ENCODE data around the gene APMAP. TPM values are rescaled to one million over a fixed set of nuclear protein-coding genes. Genes with fewer than 3 reads are reported as not detected.
A peak's percentile ranks its signal among the peaks of the same experiment; 100 is the strongest.
"Not testable (repeated sequence)": the region's sequence is repeated elsewhere in the genome, so short reads cannot be mapped to it uniquely, and the experiment has no call there.

APMAP gene
- total and polyA plus RNA-seq, 2 of the 13 experiments (the other 11 are each of a cell fraction or from before 2014, with no cell fraction given), result 168 to 214 TPM

DNA sequence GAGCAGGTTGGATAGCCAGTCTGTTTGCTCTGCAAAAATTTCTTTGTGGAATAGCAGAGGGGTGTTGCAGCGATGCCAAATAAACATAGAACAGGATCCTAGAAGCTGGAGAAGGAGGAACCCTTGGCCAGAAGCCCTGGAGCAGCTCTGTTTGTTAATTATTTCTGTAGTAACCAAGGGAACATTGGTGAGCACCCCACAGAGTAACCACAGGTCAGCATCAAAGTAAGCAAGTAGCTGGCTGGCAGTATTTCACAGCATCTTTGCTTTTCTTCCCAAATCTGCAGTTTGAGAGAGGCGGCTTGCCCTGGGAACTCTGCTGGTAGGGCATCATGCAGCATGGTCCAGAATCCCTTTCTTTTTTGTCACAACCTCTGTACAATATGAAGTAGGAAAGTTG lies 12.7 kb upstream of the APMAP start (continued):
- TF ChIP-seq, protein P1, sequence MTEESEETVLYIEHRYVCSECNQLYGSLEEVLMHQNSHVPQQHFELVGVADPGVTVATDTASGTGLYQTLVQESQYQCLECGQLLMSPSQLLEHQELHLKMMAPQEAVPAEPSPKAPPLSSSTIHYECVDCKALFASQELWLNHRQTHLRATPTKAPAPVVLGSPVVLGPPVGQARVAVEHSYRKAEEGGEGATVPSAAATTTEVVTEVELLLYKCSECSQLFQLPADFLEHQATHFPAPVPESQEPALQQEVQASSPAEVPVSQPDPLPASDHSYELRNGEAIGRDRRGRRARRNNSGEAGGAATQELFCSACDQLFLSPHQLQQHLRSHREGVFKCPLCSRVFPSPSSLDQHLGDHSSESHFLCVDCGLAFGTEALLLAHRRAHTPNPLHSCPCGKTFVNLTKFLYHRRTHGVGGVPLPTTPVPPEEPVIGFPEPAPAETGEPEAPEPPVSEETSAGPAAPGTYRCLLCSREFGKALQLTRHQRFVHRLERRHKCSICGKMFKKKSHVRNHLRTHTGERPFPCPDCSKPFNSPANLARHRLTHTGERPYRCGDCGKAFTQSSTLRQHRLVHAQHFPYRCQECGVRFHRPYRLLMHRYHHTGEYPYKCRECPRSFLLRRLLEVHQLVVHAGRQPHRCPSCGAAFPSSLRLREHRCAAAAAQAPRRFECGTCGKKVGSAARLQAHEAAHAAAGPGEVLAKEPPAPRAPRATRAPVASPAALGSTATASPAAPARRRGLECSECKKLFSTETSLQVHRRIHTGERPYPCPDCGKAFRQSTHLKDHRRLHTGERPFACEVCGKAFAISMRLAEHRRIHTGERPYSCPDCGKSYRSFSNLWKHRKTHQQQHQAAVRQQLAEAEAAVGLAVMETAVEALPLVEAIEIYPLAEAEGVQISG (CRISPR knock-in tag; IDR thresholded peaks at IDR 0.05), result no peak
- TF ChIP-seq TAF15 (IDR thresholded peaks at IDR 0.05; ENCODE audit: low read depth, low read length, poor library complexity, severe bottlenecking) (no peak), TAF1 (CRISPR knock-in tag; IDR thresholded peaks at IDR 0.05) (no peak), ZNF264 (CRISPR knock-in tag; IDR thresholded peaks at IDR 0.05) (no peak)
- TF ChIP-seq, protein P2, sequence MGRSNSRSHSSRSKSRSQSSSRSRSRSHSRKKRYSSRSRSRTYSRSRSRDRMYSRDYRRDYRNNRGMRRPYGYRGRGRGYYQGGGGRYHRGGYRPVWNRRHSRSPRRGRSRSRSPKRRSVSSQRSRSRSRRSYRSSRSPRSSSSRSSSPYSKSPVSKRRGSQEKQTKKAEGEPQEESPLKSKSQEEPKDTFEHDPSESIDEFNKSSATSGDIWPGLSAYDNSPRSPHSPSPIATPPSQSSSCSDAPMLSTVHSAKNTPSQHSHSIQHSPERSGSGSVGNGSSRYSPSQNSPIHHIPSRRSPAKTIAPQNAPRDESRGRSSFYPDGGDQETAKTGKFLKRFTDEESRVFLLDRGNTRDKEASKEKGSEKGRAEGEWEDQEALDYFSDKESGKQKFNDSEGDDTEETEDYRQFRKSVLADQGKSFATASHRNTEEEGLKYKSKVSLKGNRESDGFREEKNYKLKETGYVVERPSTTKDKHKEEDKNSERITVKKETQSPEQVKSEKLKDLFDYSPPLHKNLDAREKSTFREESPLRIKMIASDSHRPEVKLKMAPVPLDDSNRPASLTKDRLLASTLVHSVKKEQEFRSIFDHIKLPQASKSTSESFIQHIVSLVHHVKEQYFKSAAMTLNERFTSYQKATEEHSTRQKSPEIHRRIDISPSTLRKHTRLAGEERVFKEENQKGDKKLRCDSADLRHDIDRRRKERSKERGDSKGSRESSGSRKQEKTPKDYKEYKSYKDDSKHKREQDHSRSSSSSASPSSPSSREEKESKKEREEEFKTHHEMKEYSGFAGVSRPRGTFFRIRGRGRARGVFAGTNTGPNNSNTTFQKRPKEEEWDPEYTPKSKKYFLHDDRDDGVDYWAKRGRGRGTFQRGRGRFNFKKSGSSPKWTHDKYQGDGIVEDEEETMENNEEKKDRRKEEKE (IDR thresholded peaks at IDR 0.05), result no peak

DNA sequence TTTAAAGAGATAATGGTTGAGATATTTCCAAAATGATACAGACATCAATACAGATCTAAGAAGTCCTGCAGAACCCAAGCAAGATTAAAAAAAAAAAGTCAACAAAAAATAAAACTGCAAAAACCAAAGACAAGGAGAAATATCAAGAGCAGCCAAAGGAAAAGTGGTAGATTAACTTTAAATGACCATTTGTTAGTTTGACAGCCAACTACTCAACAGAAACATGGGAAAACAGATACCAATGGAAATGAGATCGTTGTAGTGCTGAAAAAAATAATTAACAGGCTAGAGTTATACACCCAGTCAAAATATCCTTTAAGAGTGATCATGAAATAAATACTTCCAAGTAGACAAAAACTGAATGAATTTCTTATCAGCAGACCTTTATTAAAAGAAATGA lies 10.5 kb upstream of the APMAP start:
- 37% methylated on average over 1 of the region's 1 CpG for WGBS (ENCODE audit: low lambda C conversion rate)
- peaks cover 0 to 5% of the 10 kb centered on the region in 2 experiments; a peak in 1 of 5 replicates for H3K27me3 ChIP-seq (ENCODE audit: control insufficient read depth in 1 of 2, insufficient read depth in 2 of 2, low read length in 2 of 2)
- ATAC-seq (no peak), FAIRE-seq (no peak), DNase-seq (ENCODE audit: low spot score) (no peak)
- in situ Hi-C loops (cut with HindIII; ENCODE audit: extremely low pct_ligation_motif_present, low pct_unique_long_range_greater_than_20kb) (no loop called here), intact Hi-C loops (cut with micrococcal nuclease; ENCODE audit: unreplicated experiment) (no loop called here)
- BruUV-seq (replicated peaks), result no TSS peak
- TF ChIP-seq FOXK2 (IDR thresholded peaks at IDR 0.05) (no peak), MXD4 (CRISPR knock-in tag; IDR thresholded peaks at IDR 0.05) (no peak), SUZ12 (IDR thresholded peaks at IDR 0.05; ENCODE audit: low read depth, low read length) (no peak), NFYC (CRISPR knock-in tag; IDR thresholded peaks at IDR 0.05) (no peak), RAD51 (IDR thresholded peaks at IDR 0.05; ENCODE audit: borderline replicate concordance) (no peak), ZNF317 (CRISPR knock-in tag; IDR thresholded peaks at IDR 0.05) (peak; percentile 94)
- ChIA-PET CTCF (ENCODE audit: low intra/inter-chr PET ratio, low total read pairs) (no interaction called here), POLR2A (no interaction called here)
- no peak overlapping the region for H3K9ac ChIP-seq (ENCODE audit: insufficient read depth, low read depth, low read length)
- no peaks in the 10 kb centered on the region for H3K4me1 ChIP-seq (ENCODE audit: insufficient read depth, low read length)
- H3K27ac ChIP-seq (ENCODE audit: extremely low read length, insufficient read depth, low read length), result no peak overlapping the region
- H4K20me1 ChIP-seq (ENCODE audit: insufficient read depth, low read length), result no peaks in the 10 kb centered on the region
- no peaks in the 10 kb centered on the region for H3K9me3 ChIP-seq (ENCODE audit: low read length)
- no peaks in the 10 kb centered on the region; a peak in 1 of 5 replicates for H3K36me3 ChIP-seq (replicated peaks in 1 of 2; ENCODE audit: control insufficient read depth in 1 of 2, insufficient read depth in 2 of 2, low read length in 2 of 2)
- H3K4me2 ChIP-seq (ENCODE audit: low read depth, low read length), result no peak overlapping the region
- no peaks in the 10 kb centered on the region for H3K79me2 ChIP-seq (ENCODE audit: insufficient read depth, low read length)
- no peak overlapping the region for H2AFZ ChIP-seq (ENCODE audit: low read length)
- no peak overlapping the region for H3K4me3 ChIP-seq (replicated peaks in 1 of 3; ENCODE audit: insufficient read depth in 1 of 3, low read depth in 2 of 3, low read length in 3 of 3)

DNA sequence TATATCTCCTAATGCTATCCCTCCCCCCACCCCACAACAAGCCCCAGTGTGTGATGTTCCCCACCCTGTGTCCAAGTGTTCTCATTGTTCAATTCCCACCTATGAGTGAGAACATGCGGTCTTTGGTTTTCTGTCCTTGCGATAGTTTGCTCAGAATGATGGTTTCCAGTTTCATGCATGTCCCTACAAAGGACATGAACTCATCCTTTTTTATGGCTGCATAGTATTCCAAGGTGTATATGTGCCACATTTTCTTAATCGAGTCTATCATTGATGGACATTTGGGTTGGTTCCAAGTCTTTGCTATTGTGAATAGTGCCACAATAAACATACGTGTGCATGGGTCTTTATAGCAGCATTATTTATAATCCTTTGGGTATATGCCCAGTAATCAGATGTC lies 8.8 kb upstream of the APMAP start:
- POLR2A ChIA-PET; CTCF ChIA-PET (ENCODE audit: low intra/inter-chr PET ratio, low total read pairs); H4K20me1 ChIP-seq (ENCODE audit: insufficient read depth, low read length); H3K79me2 ChIP-seq (ENCODE audit: insufficient read depth, low read length); H3K36me3 ChIP-seq (replicated peaks in 1 of 2; ENCODE audit: control insufficient read depth in 1 of 2, insufficient read depth in 2 of 2, low read length in 2 of 2); BruUV-seq (replicated peaks); DNase-seq (ENCODE audit: low spot score); H3K4me3 ChIP-seq (replicated peaks in 1 of 3; ENCODE audit: insufficient read depth in 1 of 3, low read depth in 2 of 3, low read length in 3 of 3); ATAC-seq; H3K4me2 ChIP-seq (ENCODE audit: low read depth, low read length); H3K4me1 ChIP-seq (ENCODE audit: insufficient read depth, low read length); intact Hi-C loops (cut with micrococcal nuclease; ENCODE audit: unreplicated experiment); H2AFZ ChIP-seq (ENCODE audit: low read length); FAIRE-seq; H3K9me3 ChIP-seq (ENCODE audit: low read length); H3K27ac ChIP-seq (ENCODE audit: extremely low read length, insufficient read depth, low read length); H3K9ac ChIP-seq (ENCODE audit: insufficient read depth, low read depth, low read length); in situ Hi-C loops (cut with HindIII; ENCODE audit: extremely low pct_ligation_motif_present, low pct_unique_long_range_greater_than_20kb): not testable (repeated sequence)
- 72% methylated on average over 4 of the region's 4 CpGs for WGBS (ENCODE audit: low lambda C conversion rate)
- peaks cover 1 to 11% of the 10 kb centered on the region in 2 experiments; a peak in 1 of 5 replicates for H3K27me3 ChIP-seq (ENCODE audit: control insufficient read depth in 1 of 2, insufficient read depth in 2 of 2, low read length in 2 of 2)

All from HepG2 (cell line).